Duodenal mucosa (tissue), 2 donors: Measurements from ENCODE around the gene CEP128.

Source experiments
- H3K27ac ChIP-seq: one replicate; pipeline ENCODE4 v1.7.0; 2013; ENCODE audit warnings: low read depth, low read length
- H3K27me3 ChIP-seq, 2 donors: one replicate each; pipeline ENCODE4 v1.7.0; 2013; ENCODE audit warnings: low read length in 2 of 2, control low read depth in 1 of 2; ENCODE audit not compliant: insufficient read depth in 2 of 2, control insufficient read depth in 1 of 2
- H3K36me3 ChIP-seq, 2 donors: one replicate each; pipeline ENCODE4 v1.7.0; 2013; ENCODE audit warnings: low read length in 2 of 2, control low read depth in 1 of 2; ENCODE audit not compliant: insufficient read depth in 2 of 2, control insufficient read depth in 1 of 2
- H3K4me1 ChIP-seq, 2 donors: one replicate each; pipeline ENCODE4 v1.7.0; 2013; ENCODE audit warnings: low read length in 2 of 2, control low read depth in 1 of 2; ENCODE audit not compliant: insufficient read depth in 2 of 2, control insufficient read depth in 1 of 2
- H3K4me3 ChIP-seq, 2 donors: one replicate each; pipeline ENCODE4 v1.7.0; 2013; ENCODE audit warnings: low read length in 2 of 2, low read depth in 1 of 2
- H3K9ac ChIP-seq, 2 donors: one replicate each; pipeline ENCODE4 v1.7.0; 2013; ENCODE audit warnings: low read length in 2 of 2, low read depth in 1 of 2
- H3K9me3 ChIP-seq, 2 donors: one replicate each; pipeline ENCODE4 v1.7.0; 2013; ENCODE audit warnings: low read length in 2 of 2, control low read depth in 1 of 2; ENCODE audit not compliant: control insufficient read depth in 1 of 2

CEP128 gene

DNA sequence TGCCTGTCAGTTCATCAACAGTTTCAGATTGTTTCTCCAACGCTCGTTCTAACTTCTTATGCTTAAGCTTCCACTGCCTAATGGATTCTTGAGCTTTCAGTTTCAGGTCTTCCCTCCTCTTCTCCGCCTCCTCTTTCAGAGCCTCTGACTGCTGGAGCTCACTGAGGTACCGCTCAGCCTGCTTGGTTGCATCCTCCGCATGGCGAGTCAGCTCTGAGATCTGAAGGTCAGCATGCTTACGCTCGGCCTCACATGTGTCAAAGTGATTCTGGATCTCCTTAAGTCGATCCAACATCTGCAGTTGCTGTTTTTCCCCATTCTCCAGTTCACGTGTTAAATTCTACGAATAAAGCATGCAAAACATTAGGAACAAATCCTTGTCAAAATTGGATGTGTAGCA is 148.8 kb downstream of the CEP128 start:
- Histone ChIP-seq H3K4me1 (no peaks in the 10 kb centered on the region), H3K36me3 (peaks cover 0 to 4% of the 10 kb centered on the region in 2 donors), H3K27ac (no peak overlapping the region), H3K27me3 (no peaks in the 10 kb centered on the region), H3K9me3 (no peaks in the 10 kb centered on the region), H3K9ac (no peak overlapping the region), H3K4me3 (no peak overlapping the region)

GRCh38 chr14:80787876-80788275 is 153.7 kb downstream of the CEP128 start:
- no peaks in the 10 kb centered on the region for H3K9me3 ChIP-seq
- H3K36me3 ChIP-seq: peaks cover 0 to 3% of the 10 kb centered on the region in 2 donors
- H3K4me3 ChIP-seq: no peak overlapping the region
- H3K27ac ChIP-seq: no peak overlapping the region
- H3K9ac ChIP-seq: no peak overlapping the region
- H3K4me1 ChIP-seq: no peaks in the 10 kb centered on the region
- no peaks in the 10 kb centered on the region for H3K27me3 ChIP-seq

DNA sequence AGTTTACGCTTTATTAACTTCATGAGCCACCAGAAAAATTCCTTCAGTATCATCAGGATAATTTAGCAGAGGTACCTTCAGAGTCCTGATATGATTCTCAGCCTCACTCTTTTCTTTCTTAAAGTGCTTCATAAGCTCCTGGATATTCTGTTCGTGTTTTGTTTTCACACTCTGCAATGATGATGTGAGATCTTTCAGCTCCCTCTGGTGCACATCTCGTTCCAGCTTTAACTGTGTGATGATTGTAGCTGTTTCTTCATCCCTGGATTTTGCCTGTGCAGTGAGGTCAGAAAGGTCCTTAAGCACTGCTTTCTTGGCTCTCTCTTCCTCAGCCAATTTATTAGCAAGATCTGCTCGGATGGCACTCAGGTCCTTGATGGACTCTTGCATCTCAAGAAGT is 156.7 kb downstream of the CEP128 start:
- H3K9ac ChIP-seq: no peak overlapping the region
- H3K4me3 ChIP-seq: no peak overlapping the region
- no peaks in the 10 kb centered on the region for H3K9me3 ChIP-seq
- H3K27me3 ChIP-seq: no peaks in the 10 kb centered on the region
- no peak overlapping the region for H3K27ac ChIP-seq
- no peaks in the 10 kb centered on the region for H3K36me3 ChIP-seq
- no peaks in the 10 kb centered on the region for H3K4me1 ChIP-seq

GRCh38 chr14:80781972-80782367 is 159.6 kb downstream of the CEP128 start:
- Histone ChIP-seq H3K36me3 (no peaks in the 10 kb centered on the region), H3K9me3 (no peaks in the 10 kb centered on the region), H3K27me3 (no peaks in the 10 kb centered on the region), H3K9ac (no peak overlapping the region), H3K4me1 (no peaks in the 10 kb centered on the region), H3K27ac (no peak overlapping the region), H3K4me3 (no peak overlapping the region)

DNA sequence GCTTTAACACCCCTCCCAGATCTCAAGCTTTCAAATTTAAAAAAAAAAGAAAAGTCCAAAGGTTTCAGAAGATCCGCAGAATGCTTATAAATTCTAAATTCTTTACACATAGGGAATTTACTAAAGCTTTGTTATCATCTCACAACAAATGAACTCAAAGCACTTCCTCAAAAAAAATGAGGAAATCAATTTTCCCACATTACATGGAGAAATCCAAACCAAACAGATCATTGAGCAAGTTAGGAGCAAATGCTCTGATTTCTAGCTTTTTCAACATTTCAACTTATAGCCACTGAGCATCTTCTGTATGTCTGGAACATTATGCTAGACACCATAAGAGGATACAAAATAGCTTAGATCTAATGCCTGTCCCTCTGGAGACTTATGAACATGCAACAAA is 161.0 kb downstream of the CEP128 start:
- H3K9ac ChIP-seq: no peak overlapping the region
- H3K27ac ChIP-seq: no peak overlapping the region
- H3K4me1 ChIP-seq: no peaks in the 10 kb centered on the region
- no peak overlapping the region for H3K4me3 ChIP-seq
- no peaks in the 10 kb centered on the region for H3K36me3 ChIP-seq
- no peaks in the 10 kb centered on the region for H3K9me3 ChIP-seq
- H3K27me3 ChIP-seq: no peaks in the 10 kb centered on the region

- Histone ChIP-seq H3K36me3 (no peaks in the 10 kb centered on the region), H3K4me1 (no peaks in the 10 kb centered on the region), H3K27me3 (no peaks in the 10 kb centered on the region), H3K27ac (no peak overlapping the region), H3K9ac (no peak overlapping the region), H3K9me3 (no peaks in the 10 kb centered on the region), H3K4me3 (no peak overlapping the region)
These were observed 164.9 kb downstream of the CEP128 start for GRCh38 chr14:80776657-80777056.

- no peak overlapping the region for H3K9ac ChIP-seq
These were observed 165.4 kb downstream of the CEP128 start for GRCh38 chr14:80776186-80776585.

DNA sequence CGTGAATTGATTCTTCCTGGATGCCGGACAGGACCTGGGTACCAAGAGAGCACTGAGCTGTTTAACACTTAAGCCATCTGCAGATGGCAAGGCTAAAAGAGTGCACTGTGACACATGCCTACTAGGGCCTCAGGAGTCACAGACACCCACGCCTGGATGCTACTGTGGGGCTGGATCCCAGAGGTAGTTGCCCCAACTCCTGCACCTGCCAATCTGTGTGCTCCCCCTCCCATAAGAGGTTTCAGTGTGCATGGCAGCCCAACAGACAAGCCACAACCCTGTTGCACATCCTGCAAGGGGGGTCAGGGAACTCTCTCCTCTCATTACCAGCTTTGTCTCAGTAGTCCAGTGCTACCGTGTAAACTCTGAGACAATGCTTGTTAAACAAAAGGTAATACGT is 169.0 kb downstream of the CEP128 start:
- no peaks in the 10 kb centered on the region for H3K27me3 ChIP-seq
- H3K9ac ChIP-seq: no peak overlapping the region
- no peaks in the 10 kb centered on the region for H3K36me3 ChIP-seq
- no peaks in the 10 kb centered on the region for H3K4me1 ChIP-seq
- no peak overlapping the region for H3K4me3 ChIP-seq
- H3K9me3 ChIP-seq: no peaks in the 10 kb centered on the region
- H3K27ac ChIP-seq: no peak overlapping the region

More at GRCh38 chr14:80776186-80776585, 165.4 kb downstream of the CEP128 start:
- H3K36me3 ChIP-seq: no peaks in the 10 kb centered on the region
- H3K4me1 ChIP-seq: no peaks in the 10 kb centered on the region
- H3K27ac ChIP-seq: no peak overlapping the region
- H3K27me3 ChIP-seq: no peaks in the 10 kb centered on the region
- H3K4me3 ChIP-seq: no peak overlapping the region
- no peaks in the 10 kb centered on the region for H3K9me3 ChIP-seq

GRCh38 chr14:80771201-80771600 is 170.3 kb downstream of the CEP128 start:
- Histone ChIP-seq H3K4me1 (no peaks in the 10 kb centered on the region), H3K36me3 (no peaks in the 10 kb centered on the region), H3K27ac (no peak overlapping the region), H3K9ac (no peak overlapping the region), H3K27me3 (no peaks in the 10 kb centered on the region), H3K9me3 (no peaks in the 10 kb centered on the region), H3K4me3 (no peak overlapping the region)

DNA sequence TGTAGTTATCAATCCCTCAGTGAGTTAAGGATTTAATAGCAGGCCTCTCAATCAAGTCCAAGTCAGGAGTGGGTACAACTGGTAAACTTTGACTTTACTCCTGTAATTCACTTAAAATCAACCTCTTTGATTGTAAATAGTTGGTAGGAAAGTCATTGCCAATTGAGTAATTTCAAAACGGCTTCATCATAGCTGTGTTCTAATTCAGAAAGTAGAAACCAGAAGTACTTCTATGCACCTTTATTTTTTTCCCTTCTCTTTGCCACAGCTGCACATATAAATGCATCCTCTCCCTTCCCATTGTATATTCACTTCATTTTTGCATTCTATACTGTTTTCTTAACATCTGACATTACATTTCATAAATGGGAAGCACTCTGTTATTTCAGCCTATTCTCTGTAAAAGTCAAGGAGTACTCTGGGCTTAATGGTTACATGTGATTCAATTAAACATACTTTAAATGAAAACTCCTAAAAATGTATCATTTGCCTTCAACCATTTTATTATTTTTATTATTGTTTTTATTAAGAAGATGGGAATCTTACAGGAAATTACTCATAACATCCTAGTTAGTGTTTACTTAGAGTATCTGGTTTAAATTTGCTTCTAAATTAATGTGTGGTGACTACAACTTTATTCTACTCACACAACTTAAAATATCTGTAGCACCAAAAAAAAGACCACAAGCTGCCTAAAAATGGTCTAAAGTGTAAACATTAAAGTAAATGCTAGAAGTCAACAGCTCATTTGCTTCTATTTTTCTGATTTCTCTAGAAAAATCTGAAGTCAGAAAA is 171.2 kb downstream of the CEP128 start:
- Histone ChIP-seq H3K9me3 (no peaks in the 10 kb centered on the region), H3K4me3 (no peak overlapping the region), H3K27ac (no peak overlapping the region), H3K27me3 (no peaks in the 10 kb centered on the region), H3K9ac (no peak overlapping the region), H3K4me1 (no peaks in the 10 kb centered on the region), H3K36me3 (no peaks in the 10 kb centered on the region)
